Retina (tissue), 1 donor: ENCODE measurements around the gene CDK19.
"Not testable (repeated sequence)": the region's sequence is repeated elsewhere in the genome, so short reads cannot be mapped to it uniquely, and the experiment has no call there.

ENCODE experiments used
- DNase-seq: peaks from one replicate; pipeline ENCODE4 v3.0.0-alpha.2; 2016

The CDK19 gene

DNA sequence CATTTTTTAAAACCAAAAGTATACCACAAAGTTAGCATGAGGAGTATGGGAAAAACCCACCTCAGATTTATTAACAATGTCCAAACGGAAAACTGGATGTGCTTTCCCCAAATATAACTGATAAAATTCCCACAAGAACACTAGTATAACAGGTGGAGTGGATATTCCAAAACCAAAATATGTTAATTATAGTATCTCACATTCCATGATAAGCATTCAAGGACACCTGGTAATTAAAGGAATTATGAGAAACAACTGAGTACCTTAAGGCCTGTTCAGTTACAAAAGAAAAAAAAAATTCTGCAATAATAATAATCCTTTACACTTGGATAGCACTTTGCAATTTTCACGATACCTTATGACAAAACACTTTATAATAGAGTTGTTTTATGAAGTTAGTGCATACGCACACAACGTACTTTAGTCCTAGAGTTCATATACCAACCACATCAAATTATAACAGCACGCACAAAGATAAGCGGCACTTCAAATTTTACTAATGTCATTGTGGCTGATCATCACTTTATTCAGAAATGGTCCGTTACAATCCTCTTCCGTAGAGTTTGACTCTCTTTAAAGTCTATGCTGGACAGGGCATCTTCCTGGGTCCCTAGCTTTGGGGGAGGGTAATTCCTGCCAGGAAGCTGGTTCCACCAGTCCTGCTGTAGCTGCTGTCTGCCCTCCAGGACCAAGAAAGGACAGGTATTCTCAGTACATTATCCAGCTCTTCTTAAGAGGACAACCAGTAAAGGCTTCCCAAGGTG, 1.7 kb downstream of the CDK19 start:
- no peak for DNase-seq

DNA sequence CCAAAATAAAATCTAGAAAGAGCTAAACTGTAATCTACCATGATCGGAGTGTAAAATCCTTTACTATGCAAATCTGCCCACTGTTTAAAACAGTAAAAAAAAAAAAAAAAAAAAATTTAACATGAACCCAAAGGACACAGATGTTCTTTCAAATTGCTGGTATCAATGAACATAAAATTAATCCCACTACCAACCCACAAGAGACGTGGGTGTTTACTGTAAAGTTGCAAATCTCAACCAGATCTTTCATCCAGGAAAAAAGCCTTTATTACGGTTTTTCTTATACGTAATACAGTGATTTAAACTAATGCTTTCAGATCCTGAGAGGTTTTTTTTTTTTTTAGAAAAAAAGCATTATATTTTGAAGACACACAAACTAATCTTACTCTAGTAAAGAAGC, 2.5 kb downstream of the CDK19 start:
- no peak for DNase-seq

DNA sequence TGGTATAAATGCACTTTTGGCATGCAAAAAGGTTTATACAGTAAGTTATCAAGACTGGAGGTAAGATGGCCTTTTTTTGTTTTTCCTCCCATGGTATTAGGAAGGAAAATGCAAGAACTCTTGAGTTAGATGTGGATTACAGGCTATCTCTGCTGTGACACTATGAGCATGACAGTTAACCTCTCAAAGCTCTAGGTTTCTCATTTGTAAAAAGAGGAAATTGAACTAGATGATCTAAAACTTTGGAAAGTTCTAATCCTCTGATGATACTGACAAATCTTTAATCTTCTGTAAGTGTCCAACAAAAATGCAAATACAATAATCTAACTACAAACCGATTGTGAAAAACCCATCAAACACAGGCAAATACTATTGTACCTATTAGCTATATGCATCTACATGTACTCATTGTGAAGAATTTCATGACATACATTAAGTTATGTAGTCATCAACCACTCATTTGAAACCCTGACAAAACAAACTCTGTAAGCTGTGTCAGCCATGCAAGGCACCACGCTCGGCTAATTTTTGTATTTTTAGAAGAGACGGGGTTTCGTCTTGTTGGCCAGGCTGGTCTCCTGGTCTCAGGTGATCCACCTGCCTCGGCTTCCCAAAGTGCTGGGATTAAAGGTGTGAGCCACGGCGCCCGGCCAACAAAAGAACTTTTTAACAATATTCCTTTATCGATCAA, 4.2 kb downstream of the CDK19 start:
- DNase-seq: no peak

DNA sequence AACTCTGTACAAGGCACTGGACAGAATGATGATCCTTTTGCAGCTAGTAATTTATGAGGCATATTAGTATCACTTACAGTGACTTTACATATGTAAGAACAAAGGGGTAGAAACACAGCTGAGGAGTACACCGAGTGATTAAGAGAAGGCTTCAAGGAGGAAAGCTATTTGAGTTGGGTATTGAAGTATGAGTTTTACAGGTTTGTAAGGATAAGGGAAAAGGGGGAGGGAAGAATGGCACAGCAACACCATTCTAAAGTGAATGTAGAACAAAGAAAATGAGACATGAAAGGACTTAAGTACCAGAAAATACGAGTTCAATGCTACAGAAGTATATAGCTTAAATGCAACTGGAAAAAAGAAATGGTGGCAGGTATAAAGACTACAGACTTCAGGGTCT, 5.5 kb downstream of the CDK19 start:
- no peak for DNase-seq

DNA sequence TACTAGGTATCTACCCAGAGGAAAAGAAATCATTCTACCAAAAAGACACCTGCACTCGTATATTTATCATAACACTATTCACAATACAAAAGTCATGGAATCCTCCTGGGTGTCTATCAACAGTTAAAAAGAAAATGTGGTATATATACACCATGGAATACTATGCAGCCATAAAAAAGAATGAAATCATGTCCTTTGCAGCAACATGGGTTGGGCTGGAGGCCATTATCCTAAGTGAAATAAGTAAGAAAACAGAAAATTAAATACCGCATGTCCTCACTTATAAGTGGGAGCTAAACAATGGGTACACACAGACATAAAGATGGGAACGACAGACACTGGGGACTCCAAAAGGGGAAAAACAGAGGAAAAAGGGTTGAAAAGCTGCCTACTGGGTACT, 13.1 kb downstream of the CDK19 start:
- DNase-seq: not testable (repeated sequence)

DNA sequence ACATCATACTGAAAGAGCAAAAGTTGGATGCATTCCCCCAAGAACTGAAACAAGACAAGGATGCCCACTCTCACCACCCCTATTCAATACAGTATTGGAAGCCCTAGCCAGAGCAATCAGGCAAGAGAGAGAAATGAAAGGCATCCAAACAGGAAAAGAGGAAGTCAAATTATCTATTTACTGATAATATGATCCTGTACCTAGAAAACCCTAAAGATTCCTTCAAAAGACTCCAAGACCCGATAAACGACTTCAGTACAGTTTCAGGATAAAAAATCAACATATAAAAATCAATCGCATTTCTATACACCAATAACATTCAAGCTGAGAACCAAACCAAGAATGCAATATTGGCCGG, 14.5 kb downstream of the CDK19 start:
- DNase-seq: no peak

DNA sequence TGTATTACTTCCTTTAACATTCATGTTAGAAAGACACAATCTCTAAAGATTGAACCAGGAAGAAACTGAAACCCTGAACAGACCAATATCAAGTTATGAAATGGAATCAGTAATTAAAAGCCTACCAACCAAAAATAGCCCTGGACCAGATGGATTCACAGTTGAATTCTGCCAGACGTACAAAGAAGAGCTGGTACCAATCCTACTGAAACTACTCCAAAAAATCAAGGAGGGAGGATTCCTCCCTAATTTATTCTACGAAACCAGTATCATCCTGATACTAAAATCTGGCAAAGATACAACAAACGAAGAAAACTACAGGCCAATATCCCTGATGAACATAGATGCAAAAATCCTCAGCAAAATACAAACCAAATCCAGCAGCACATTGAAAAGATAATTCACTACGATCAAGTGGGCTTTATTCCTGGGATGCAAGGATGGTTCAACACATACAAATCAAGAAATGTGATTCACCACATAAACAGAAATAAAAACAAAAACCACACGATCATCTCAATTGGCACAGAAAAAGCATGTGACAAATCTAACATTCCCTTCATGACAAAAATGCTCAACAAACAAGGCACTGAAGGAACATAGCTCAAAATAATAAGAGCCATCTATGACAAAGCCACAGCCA, 15.0 kb downstream of the CDK19 start:
- no peak for DNase-seq

DNA sequence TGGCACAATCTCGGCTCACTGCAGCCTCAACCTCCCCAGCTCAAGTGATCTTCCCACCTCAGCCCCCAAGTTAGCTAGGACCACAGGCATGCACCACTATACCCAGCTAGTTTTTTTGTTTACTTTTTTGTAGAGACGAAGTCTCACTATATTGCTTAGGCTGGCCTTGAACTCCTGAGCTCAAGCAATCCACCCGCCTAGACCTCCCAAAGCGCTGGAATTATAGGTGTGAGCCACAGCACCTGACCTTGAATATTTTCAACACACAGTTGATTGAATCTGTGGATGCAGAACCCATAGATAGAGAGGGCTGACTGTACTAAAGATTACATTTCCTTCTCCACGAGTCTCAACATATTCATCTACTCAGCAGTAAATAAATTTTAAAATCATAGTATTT, 15.6 kb downstream of the CDK19 start:
- DNase-seq: no peak

DNA sequence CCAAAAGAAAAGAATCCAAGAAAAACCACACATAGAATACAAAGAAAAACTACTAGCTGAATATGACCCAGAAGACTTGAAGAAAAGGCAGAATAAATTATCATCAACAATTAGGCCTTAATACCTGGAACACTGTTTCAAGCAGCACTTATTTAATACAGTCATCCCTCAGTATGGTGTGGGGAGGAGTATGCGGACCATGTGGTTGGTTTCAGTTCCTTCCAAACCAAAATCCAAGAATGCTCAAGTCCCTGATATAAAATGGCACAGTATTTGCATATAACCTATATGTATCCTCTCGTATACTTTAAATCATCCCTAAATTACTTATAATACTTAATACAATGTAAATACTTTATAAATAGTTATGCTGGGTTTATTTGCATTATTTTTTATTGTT, 16.1 kb downstream of the CDK19 start:
- no peak for DNase-seq

DNA sequence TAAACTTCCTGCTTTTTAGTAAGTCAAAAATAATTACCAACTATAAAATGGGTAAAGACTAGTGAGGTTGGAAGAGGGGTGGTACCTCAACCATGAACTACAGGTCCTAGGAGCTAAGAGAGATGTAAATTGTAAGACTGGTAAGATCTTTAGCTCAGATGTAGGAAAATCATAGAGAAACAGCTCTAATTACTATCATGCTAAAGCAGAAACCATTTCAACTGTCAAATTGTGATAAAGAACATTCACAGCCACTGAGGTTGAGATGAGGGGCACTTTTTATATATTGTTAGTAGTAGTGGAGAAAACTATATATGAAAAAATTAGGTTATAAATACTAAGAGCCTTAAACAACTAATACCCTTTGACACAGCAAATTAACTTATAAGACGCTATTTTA, 20.0 kb downstream of the CDK19 start:
- no peak for DNase-seq

DNA sequence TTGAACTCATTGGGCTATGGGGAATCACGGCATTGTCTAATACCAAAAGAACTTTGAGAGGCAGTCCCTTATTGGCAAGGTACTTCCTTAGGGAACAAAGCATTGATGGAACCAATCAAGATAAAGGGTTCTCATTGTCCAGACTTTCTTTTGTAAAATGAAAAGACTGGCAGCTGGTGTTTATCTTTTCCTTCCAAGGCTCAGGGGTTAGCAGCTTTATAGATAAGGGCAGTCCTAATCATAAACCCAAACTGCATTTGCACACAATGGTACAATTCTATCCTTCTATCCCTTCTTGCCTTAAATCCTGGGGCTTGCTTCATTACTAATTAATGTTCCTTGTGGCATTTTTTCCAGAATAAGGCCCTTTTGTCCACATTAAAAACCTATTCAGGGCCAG, 28.6 kb downstream of the CDK19 start:
- DNase-seq: no peak

DNA sequence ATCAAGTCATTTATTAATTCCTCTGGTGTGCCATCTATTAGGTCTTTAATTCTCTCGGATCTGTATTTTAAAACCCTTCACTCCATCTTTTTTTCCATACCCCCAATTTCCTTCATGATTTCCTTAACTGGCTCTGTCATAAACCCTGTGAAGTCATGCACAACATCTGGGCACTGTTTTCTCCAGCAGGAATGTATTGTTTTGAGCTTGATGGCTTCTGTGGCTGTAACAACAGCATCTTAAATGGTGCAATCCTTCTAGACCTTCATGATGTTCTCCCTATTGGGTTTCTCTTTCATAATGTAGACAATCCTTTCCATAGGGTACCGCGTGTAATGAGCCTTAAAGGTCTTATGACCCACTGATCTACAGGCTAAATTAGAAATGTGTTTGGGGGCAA, 29.0 kb downstream of the CDK19 start:
- no peak for DNase-seq

DNA sequence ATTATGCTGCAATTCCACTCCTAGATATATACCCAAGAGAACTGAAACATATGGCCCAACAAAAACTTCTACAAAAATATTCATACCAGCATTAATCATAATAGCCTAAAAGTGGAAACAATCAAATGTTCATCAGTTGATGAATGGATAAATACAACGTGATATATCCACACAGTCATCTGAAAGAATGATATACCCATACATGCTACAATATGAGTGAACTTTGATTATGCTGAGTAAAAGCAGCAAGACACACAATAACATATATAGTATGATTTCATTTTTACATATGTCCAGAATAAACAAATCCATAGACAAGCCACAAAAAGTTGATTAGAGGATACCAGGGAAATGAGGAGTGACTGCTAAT, 30.7 kb downstream of the CDK19 start:
- no peak for DNase-seq

DNA sequence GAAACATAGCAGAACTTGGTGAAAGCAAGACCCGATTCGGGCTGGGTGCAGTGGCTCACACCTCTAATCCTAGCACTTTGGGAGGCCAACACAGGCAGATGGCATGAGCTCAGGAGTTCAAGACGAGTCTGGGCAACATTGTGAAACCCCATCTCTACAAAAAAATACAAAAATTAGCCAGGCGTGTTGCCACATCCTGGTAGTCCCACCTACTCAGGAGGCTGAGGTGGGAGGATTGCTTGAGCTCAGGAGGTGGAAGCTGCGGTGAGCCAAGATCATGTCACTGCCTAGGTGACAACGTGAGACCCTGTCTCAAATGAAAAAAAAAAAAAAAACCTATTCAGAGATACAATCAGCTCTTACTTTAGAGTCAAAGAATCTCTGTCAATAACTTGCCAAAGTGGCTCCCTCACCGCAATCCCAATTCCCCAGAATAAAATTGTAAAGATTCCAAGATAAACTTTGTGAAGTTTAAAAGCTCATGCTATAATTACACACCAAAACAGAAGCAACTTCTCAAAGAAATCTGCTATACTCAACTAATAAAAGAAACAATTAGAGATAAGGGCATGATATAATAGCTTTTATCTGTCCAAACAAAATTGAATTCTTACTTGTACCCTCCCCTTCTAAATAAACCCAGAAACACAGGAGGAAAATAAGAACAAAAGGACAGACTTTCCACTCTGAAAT, 33.6 kb downstream of the CDK19 start:
- no peak for DNase-seq

DNA sequence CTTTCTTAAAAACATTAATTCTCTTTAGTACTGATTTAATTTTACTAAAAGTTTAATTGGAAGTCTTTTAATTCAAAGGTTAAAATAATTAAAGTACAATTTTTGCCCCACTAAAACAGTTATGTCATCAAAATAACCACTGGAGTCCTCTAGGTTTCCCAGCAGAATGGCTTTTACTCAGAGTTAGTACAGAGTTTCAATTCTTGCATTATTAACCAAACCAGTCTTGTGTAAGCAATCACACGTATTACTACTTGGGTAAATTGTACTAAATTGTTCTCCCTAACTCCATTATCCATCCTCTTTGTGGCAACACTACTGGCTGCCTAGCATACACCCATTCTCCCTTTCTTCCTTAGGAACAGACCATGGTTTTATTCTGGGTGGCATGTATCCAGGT, 36.9 kb downstream of the CDK19 start:
- DNase-seq: no peak

DNA sequence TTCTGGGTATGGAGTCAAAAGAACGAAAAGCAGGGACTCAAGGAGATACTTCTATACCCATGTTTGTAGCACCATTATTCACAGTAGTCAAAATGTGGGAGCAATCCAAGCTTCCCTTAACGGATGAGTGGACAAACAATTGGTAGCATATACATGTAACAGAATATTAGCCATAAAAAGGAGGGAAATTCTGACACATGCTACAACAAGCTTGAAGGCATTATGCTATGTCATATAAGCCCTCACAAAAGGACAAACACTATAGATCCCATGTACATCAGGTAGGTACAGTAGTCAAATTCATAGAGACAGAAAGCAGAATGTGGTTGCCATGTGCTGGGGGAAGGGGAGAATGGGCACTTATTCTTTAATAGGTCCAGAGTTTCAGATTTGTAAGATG, 37.6 kb downstream of the CDK19 start:
- no peak for DNase-seq

DNA sequence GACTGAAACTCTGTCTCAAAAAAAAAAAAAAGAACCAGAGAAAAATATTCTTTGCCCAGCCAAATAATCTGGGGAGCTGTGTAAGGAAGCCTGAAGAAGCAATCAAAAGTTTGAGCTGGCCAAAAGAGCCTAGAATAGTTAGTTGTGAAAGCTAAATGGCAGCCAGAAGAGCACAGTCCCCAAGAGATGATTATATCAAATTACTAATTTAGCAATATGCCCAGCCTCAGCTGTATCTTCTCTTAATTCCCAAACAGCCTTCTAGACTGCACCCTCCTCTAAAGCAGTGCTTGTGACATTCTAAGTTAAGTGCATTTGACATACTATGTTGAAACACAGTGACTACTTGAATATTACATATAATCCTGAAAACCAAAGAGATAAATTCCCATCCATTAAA, 38.9 kb downstream of the CDK19 start:
- no peak for DNase-seq

DNA sequence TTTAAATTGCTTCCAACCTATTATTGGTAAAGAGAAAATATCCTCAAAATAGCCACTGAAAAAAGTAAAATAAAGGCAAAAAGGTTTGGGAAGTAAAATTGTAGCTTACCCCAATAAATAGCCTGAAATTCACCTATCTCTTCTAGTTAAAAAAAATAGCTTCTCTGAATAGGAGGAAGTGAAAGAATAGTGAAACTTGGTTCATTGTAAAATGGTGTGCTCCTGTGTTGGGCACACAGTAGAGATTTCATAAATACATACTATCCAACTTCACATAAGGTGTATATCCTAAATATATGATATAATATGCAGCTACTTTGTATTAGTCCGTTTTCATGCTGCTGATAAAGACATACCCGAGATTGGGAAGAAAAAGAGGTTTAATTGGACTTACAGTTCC, 45.3 kb downstream of the CDK19 start:
- DNase-seq: no peak

DNA sequence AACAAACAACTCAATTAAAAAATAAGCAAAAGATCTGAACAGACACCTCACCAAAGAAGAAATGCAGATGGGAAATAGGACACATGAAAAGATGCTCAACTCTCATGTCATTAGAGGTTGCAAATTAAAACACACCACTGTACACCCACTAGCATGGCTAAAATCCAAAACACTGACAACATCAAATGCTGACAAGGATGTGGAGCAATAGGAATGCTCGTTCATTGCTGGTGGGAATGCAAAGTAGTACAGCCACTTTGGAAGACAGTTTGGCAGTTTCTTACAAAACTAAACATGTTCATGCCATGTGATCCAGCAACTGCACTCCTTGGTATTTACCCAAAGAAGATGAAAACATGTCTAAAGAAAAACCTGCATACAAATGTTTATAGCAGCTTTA, 47.2 kb downstream of the CDK19 start:
- no peak for DNase-seq

DNA sequence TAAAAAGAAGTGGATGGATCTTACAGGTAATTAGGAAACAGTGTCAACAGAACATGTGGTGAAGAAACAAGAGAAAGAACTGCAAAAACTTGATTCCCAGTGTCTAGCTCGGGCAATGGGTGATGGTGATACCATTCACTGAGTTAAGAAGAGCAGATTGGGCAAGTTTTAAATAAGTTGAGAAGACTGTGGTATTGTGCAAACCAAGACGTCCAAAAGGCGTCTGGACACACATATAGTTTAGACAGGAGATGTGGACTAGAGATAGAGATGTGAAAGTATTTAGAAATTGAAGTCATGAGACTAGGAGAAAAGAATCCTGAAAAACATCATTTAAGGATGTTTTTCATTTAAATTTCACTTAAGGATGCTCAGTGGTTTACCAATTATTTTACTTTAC, 53.9 kb downstream of the CDK19 start:
- no peak for DNase-seq

DNA sequence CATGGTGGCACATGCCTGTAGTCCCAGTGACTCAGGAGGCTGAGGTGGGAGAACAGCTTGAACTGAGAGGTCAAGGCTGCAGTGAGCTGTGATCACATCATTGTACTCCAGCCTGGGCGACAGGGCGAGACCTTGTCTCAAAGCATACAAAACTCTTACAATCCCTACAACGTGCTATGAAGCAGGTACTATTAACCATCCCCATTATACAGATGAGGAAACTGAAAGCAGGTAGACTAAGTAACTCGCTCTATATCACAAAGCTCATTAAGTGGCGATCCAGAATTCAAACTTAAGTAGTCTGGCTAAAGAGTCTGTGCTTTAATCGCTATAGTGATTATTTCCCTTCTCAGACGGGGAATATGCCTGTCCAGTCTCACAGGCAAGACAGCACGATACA, 54.7 kb downstream of the CDK19 start:
- no peak for DNase-seq

DNA sequence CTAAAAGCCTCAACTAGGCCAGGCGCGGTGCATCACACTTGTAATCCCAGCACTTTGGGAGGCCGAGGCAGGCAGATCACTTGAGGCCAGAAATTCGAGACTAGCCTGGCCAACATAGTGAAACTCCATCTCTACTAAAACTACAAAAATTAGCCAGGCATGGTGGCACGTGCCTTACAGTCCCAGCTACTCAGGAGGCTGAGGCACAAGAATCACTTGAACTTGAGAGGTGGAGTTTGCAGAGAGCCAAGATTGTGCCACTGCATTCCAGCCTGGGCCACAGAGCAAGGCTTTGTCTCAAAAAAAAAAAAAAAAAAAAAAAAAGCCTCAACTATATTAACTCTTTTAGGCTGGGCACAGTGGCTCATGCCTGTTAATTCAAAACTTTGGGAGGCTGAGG, 55.2 kb downstream of the CDK19 start:
- not testable (repeated sequence) for DNase-seq

DNA sequence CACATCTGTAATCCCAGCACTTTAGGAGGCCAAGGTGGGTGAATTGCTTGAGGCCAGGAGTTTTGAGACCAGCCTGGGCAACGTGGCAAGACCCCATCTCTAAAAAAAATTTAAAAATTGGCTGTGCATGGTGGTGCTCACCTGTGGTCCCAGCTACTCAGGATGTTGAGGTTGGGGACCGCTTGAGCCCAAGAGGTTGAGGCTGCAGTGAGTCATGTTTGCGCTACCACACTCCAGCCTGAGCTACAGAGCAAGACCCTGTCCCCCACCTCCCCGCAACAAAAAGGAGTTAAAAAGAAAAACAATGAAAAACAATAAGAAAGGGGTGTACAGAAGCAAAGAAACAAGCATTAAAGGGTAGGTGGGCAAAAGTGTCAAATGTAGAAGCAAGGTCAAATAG, 57.3 kb downstream of the CDK19 start:
- DNase-seq: no peak

DNA sequence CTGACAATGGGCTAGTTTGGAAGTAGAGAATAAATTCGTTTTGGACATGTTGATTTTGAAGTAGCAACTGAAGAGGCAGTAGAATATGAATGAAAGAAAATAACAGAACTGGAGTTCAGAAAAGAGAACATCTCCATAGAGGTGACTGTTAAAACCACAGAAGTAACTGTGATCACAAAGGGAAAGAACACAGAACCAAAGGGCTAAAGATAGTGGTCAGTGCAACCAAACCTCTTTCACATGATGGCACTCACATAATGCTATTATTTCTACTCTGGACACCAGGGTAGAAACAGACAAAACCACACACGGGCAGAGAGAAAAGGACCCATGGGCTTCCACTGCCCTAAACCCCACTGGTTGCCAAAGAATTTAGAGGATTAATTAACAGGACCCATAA, 58.5 kb downstream of the CDK19 start:
- DNase-seq: no peak
